GM12801 (cell line): ENCODE data around the gene GSTA1.
"Not testable (repeated sequence)": the region's sequence is repeated elsewhere in the genome, so short reads cannot be mapped to it uniquely, and the experiment has no call there.

Source experiments
- TF ChIP-seq, protein P1 (sequence below): IDR thresholded peaks from one replicate; pipeline ENCODE4 v1.5.1; 2011; ENCODE audit warnings: control low read depth; ENCODE audit not compliant: insufficient read length; ENCODE audit errors: extremely low read depth

GSTA1 gene

DNA sequence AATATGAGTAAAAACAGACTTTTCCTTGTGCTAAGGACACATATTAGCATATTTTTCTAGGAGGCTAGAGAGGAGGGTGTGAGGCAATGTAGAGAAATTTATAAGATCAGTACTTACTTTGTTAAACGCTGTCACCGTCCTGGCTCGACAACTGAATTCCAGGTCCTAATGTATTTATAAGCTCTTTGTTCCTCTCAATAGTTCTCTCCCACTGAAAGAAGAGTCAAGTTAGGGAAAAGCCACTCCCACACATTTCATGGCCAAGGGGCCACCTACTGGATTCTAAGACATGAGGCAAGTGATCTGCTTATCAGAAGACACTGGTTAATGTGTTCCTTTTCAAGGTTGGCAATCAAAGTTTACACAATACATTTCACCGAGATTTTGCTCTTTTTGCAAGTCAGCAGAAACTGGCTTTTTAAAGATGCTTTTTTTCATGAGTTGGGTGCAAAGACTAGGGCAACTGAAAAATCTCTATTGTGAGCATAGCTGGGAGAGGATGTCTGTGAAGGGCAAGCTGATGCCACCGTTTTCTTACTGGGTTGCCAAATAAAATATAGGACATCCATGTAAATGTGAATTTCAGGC is at the start of gene GSTA1:
TSS of gene GSTA1 (minus strand) at position 149 of the 588 bp plus-strand sequence. CDS start 4,549 bp downstream, outside the sequence.
- TF ChIP-seq, protein P1, sequence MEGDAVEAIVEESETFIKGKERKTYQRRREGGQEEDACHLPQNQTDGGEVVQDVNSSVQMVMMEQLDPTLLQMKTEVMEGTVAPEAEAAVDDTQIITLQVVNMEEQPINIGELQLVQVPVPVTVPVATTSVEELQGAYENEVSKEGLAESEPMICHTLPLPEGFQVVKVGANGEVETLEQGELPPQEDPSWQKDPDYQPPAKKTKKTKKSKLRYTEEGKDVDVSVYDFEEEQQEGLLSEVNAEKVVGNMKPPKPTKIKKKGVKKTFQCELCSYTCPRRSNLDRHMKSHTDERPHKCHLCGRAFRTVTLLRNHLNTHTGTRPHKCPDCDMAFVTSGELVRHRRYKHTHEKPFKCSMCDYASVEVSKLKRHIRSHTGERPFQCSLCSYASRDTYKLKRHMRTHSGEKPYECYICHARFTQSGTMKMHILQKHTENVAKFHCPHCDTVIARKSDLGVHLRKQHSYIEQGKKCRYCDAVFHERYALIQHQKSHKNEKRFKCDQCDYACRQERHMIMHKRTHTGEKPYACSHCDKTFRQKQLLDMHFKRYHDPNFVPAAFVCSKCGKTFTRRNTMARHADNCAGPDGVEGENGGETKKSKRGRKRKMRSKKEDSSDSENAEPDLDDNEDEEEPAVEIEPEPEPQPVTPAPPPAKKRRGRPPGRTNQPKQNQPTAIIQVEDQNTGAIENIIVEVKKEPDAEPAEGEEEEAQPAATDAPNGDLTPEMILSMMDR, result not testable (repeated sequence)

DNA sequence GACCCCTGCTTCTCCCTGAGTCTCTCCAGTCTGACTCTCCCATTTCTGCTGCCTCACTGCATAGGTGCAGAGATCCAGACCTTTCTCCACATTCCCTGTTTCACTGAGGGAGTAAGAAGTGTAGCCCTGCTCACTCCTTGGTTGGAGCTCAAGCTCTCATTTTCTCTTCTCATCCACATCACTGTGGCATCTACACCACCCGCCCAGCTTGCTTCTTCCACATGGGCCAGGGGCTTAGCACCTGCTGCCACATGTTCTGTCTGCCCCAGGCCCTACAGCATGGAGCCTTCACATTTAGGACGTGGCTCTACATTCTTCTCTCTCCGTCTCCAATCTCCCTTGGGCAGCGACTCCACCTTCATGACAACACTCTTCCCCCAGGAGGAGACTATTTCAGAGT is 45.5 kb upstream of the GSTA1 start:
- TF ChIP-seq, protein P1, result no peak

DNA sequence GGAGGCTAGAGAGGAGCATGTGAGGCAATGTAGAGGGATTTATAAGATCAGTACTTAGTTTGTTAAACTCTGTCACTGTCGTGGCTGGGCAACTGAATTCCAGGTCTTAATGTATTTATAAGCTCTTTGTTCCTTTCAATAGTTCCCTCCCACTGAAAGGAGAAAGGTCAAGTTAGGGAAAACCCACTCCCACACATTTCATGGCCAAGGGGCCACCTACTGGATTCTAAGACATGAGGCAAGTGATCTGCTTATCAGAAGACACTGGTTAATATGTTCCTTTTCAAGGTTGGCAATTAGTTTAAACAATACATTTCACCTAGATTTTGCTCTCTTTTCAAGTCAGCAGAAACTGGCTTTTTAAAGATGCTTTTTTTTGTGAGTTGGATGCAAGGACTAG is 42.4 kb upstream of the GSTA1 start:
- TF ChIP-seq, protein P1, result no peak

DNA sequence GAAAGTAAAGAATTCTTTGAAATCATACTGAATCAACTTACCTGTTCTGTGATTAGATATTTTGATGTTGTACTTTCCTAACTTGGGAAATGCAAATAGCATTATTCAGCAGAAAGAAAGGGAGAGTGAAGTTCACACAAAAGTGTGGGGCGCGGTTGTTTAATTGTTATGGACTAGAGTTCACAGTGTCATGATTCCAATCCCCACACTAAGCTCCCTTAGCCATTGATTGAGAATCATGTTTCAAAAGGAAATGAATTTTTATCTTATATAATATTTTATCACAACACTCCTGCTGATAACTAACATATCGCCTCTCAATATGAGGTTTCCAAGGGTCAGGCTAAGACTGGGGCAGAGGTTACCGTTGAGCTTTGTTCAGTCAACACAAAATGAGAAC is 40.0 kb upstream of the GSTA1 start:
- TF ChIP-seq, protein P1, result no peak

DNA sequence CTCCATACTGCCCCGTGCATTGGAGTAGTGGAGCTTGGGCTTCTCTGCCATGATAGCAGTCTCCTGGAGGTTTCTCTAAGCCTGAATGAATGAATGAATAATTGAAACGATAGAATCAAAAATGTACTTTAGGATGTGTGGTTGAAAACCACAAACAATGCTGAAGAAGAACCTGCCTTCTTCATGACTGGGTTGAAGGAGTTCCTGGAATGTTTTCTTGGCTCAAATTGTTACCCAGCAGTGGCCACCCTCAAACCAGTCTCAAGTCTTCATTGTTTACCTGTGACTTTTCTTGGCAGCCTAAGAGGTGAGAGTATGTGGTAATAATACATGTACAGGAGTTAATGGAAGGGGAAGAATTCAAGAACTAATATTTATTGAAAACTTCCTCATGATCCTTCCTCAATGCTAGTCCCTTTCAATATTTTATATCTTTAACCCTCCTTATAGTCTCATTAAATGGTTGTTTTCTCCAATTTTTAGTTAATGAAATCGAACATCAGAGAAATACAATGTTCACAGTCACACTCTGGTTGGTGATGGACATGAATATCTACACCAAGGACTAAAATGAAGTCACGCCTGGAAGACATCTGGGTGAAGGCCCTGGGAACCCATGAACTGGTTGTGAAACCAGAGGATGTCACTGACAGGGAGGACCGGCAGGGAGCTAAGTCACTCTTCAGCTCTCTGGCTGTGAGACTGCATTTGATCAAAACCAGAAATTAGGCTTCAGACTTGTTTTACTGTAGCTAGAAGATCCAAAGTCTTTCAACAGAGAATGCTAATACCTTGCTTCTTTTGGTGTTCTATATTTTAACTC is 37.4 kb upstream of the GSTA1 start, which contains the start of gene GSTA5:
TSS of gene GSTA5 (minus strand) at position 51 of the 823 bp plus-strand sequence.
- TF ChIP-seq, protein P1, result no peak

DNA sequence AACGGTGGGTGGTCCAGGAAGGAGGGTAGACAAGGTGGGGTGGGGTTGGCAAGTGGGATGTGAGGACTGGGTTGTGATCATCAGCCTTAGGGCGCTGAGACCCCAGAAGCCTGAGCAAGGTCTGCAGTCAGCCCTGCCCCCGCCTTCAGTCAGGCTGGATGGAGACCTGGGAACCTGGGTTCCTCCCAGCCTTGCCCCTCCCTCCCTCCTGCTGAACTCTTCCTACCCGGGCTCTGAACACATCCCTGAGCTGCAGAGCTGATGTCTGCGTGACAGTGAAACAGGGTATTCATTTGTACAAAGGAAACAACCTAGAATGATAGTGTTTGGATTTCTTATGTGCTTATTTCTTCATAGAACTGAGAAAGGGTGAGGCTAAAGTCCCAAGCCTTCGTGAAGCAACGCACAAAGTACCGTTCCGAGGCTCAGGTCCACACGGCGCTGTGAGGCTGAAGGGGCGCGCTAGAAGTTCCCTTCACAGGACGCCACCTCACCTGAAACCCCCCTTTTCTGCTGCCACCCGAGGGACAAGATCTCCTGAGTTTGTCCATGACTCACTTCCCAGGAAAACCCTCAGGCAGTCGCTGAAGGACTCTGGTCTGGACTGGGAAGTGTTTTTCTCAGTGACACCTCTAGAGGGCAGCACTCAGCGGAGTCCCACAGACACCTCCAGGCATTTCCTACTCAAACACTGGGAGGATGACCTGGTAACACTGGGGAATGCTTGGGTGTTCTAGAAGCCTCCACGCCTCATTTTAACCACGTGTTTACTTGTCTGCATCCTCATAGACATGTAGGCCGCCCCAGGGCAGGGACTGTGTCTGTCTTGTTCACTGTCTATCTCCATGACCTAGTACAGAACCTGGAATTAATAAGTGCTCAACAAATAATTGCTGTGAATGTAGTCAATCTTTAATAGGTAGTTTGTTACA is 35.8 kb upstream of the GSTA1 start:
- TF ChIP-seq, protein P1, result no peak

DNA sequence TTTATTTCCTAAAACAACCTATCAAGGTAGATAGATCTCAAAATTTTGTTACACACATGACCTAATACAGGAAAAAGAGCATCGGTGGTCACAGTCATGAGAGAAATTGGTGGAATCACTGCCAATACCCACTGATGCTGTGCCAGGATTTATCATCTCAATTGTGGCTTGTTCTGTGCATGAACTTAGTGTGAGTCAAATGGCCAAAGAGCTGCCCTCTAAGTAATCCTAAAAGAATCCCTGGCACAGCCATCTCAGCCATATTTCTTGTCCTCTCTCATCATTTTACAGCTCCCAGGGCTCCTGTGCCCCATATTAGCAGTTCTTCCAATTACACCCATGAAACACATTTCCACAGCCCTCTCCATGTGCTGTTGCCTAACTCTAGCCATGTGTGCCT is 30.9 kb upstream of the GSTA1 start:
- TF ChIP-seq, protein P1, result no peak
